Activated gamma-delta T cell (primary cell): ENCODE results near the gene BRINP2.

Experiments
- DNase-seq: peaks from one replicate; lab custom pipeline; 2025; lab: John Stamatoyannopoulos, UW

BRINP2 gene

GRCh38 chr1:177227978-177228692 is 57.4 kb downstream of the BRINP2 start:
- no peak for DNase-seq

- no peak for DNase-seq
Measured at GRCh38 chr1:177228693-177229065, 57.9 kb downstream of the BRINP2 start.

DNA sequence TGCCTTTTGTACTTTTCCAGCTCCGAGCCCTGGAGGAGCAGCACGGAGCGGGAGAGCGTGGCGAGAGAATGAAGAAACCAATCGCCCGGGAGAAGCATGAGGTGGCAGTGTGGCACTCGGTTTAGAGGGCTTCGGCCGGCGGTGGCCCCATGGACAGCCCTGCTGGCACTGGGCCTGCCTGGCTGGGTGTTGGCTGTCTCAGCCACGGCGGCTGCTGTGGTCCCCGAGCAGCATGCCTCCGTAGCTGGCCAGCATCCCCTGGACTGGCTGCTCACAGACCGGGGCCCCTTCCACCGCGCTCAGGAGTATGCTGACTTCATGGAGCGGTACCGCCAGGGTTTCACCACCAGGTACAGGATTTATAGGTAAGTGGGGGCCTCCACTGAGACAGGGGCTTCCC is 59.0 kb downstream of the BRINP2 start:
- DNase-seq: no peak

- DNase-seq: no peak
Measured at GRCh38 chr1:177230228-177231016, 59.7 kb downstream of the BRINP2 start.

GRCh38 chr1:177235350-177235749 is 64.6 kb downstream of the BRINP2 start:
- DNase-seq: no peak

DNA sequence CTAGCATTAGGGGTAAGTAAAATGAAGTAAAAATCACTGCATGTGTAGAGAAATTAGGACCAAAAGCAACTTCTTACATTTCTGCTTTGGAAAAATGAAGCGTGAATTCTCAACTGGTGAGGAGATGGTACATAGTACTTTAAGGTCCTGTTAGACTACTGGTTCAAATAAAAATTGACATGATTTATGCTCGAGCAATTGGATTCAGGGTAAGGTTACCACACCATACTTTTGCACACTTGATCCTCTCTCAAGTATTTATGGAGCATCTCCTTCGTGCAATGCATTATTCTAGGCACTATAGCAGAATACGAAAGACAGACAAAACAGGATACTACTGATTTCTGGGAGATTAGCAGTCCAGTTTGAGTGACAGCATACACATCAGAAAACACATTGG is 66.2 kb downstream of the BRINP2 start:
- no peak for DNase-seq

- no peak for DNase-seq
Measured at GRCh38 chr1:177238967-177239366, 68.2 kb downstream of the BRINP2 start.

- no peak for DNase-seq
Measured at GRCh38 chr1:177239792-177240191, 69.0 kb downstream of the BRINP2 start.

DNA sequence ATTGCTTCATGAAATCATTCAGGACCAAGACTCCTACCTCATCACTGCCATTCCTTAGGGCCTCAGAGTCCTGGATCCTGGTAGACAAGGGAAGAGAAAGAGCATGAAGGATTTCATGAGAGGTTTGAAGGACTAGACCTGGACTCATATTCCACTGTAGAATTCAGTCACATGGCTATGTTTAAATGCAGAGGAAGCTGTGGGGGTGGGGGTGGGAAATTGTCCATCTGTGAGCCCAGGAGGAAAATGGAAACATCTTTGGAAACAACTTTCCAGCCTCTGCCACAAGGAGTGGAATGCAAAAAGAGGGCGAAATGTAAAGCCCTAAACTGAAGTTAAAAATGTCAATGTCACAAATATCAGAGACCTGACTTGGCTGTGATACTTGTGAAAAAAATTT is 73.0 kb downstream of the BRINP2 start:
- no peak for DNase-seq

GRCh38 chr1:177246710-177247580 is 76.2 kb downstream of the BRINP2 start:
- no peak for DNase-seq

DNA sequence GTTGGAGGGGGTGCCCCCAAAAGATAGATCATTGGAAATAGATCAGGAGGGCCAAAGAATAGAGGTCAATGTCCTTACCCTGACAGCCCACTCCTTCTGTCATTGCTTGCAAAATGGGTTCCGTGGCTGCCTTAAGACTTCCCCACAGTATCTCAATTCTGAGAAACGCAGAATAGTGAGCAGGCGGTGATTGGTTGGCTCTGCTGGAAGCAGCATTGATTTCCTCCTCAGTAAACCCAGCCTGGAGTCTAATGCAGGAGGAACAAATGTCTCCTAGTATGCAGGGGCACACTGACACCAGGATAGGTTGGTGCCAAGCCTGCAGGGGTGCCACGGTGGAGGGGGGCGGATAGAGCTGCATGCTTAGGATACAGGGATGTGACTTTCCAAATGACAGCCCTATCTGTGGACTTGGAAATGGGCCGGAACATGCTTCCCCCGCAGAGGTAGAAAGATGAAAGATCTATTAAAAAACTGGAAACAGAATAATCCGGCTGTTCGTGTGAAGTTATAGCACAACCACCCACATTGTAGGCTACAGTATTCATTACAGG is 76.9 kb downstream of the BRINP2 start:
- DNase-seq: no peak

DNA sequence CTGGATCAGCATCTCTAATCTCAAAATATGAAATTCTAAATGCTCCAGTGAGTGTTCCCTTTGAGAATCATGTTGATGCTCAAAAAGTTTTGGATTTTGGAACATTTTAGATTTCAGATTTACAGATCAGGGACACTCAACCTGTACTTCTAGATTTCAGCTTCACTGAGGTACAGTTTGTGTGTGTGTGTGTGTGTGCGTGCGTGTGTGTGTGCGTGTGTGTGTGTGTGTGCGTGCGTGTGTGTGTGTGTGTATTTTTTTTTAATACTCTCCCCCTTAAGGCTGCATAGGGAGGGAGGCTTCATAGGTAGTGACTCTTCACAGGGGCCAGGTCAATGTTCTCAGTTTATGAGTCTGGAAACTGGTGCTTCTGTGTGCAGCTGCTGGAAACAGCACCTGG is 77.5 kb downstream of the BRINP2 start:
- no peak for DNase-seq

DNA sequence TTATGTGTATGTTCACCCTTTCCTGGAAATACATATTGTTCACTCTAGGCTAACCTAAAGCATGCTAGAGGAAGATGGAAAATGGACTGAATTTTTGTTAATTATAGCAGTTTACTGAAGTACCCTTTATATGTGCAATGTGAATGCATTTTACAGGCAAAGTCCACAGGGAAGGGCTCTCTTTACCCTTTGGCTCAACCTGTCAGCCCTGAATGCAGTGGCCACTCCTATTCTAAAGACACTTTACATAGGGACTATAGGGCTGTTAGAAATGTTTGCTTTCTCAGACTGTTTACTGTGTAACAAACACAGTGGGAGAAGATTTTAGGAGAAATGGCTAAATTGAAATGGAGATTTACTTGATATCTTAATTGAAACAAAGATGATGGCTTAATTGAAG is 78.5 kb downstream of the BRINP2 start:
- no peak for DNase-seq

- DNase-seq: no peak
Measured at GRCh38 chr1:177252877-177253276, 82.1 kb downstream of the BRINP2 start.

DNA sequence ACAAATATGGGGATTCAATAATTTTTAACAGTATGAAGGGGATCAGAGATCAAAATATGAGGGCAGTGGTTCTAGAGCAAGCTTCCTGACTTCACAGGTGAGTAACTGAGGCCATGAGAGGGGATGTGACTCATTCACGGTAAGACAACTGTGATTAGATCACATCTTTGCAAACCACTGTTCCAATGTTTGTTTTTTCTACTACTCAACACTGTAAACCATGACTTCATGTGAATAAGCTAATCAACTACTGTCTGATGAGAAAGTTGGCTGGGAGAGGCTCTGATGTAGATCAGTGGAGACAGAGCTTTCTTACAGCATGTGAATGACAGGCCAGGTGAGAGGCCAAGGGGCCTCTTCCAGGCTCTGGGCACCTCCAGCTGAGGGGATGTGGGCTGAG is 84.7 kb downstream of the BRINP2 start:
- DNase-seq: no peak

- no peak for DNase-seq
Measured at GRCh38 chr1:177256153-177257075, 85.7 kb downstream of the BRINP2 start.

- no peak for DNase-seq
Measured at GRCh38 chr1:177257128-177257527, 86.4 kb downstream of the BRINP2 start.

DNA sequence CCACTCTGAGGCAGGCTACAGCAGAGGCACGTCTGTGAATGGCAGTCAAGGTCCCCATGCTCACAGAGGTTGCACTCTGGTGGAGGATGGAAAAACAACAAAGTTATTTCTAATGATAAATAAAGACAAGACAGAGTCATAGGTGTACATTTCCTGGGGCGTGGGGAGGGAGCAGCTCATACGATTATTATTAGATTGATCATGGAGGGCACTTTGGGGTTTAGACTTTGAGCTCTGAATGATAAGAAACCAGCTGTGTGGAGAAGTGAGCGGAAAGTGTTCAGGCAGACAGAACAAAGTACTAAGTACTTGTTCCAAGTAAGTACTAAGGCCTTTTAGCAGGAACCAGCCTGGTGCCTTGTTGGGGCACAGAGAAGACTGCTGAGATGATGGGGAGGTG is 86.8 kb downstream of the BRINP2 start:
- DNase-seq: no peak

GRCh38 chr1:177270863-177271262 is 100.1 kb downstream of the BRINP2 start:
- no peak for DNase-seq

DNA sequence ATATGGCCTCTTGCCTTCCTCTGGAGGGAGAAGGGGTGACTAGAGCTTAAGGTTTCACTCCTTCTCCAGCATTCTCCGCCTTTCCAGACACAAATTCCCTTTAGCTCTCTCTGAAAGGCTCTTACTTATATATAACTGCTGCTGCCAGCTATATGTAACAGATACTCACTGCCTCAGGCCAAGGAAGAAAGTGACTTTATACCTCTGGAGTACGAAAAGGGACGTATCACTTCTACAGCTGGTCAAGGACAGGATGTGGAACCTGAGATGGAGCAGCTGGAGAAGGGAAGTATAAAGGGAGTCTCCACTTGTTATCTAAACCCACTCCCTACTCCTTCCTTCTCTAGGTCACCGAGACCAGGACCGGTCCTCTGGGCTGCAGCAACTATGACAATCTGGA is 102.4 kb downstream of the BRINP2 start:
- no peak for DNase-seq

DNA sequence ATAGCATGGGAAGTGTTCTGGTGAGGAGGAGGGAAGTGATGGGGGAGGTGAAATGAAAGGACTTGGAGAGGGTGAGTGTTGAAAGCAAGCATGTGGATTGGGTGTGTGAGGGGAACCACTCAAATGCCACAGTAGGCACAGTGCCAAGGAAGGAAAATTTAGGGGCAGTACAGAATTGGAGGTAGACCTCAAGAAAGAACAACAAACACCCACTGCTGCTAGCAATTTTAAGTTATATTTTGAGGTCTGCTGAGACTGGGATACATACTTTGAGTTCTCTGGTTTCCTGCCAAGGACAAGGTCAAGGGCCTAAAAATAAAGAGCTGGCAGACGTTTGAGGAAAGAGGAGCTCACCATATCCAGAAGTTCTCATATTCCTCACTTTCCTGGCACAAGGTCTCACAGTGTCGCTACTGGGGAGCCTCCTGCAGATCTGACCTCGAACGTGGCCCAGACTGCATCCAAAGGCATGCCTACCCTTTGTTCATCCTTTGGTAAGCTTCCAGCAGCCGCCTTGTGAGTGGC is 104.0 kb downstream of the BRINP2 start:
- no peak for DNase-seq
